AG09309 (cell line): ENCODE results near the gene ESRRG.
"Not testable (repeated sequence)": the region's sequence is repeated elsewhere in the genome, so short reads cannot be mapped to it uniquely, and the experiment has no call there.

Experiments
- DNase-seq: peaks from one replicate; pipeline ENCODE4 v3.0.0-alpha.2; 2010; ENCODE audit warnings: low read depth
- H3K4me3 ChIP-seq: 2 replicates; pipeline ENCODE4 v1.5.1; 2011; ENCODE audit warnings: mild to moderate bottlenecking, low read depth, low read length, moderate library complexity; ENCODE audit not compliant: control insufficient read depth
- CTCF ChIP-seq: IDR thresholded peaks from 2 replicates; pipeline ENCODE4 v1.5.1; 2011; ENCODE audit warnings: mild to moderate bottlenecking, low read depth, low read length, inconsistent platforms; ENCODE audit not compliant: insufficient read depth, control insufficient read depth; ENCODE audit errors: missing control alignments

The ESRRG gene

GRCh38 chr1:216531263-216532239, 191.7 kb downstream of the ESRRG start:
- peak overlapping the region; percentile 10 for H3K4me3 ChIP-seq
- TF ChIP-seq CTCF, result no peak
- no peak for DNase-seq

GRCh38 chr1:216529851-216530250, 193.4 kb downstream of the ESRRG start:
- DNase-seq, H3K4me3 ChIP-seq: not testable (repeated sequence)

GRCh38 chr1:216528816-216529215, 194.4 kb downstream of the ESRRG start:
- TF ChIP-seq CTCF, result no peak
- H3K4me3 ChIP-seq, result no peak overlapping the region
- no peak for DNase-seq

GRCh38 chr1:216523449-216524190, 199.6 kb downstream of the ESRRG start:
- no peak for TF ChIP-seq CTCF
- no peak overlapping the region for H3K4me3 ChIP-seq
- DNase-seq, result no peak

GRCh38 chr1:216523043-216523442, 200.2 kb downstream of the ESRRG start:
- TF ChIP-seq CTCF, result no peak

GRCh38 chr1:216521477-216521876, 201.8 kb downstream of the ESRRG start:
- H3K4me3 ChIP-seq, result no peak overlapping the region
- no peak for TF ChIP-seq CTCF
- DNase-seq, result no peak

More at GRCh38 chr1:216523043-216523442, 200.2 kb downstream of the ESRRG start:
- H3K4me3 ChIP-seq, result no peak overlapping the region
- no peak for DNase-seq
